Measurements from ENCODE around the gene IGFN1. TPM values are rescaled to one million over a fixed set of nuclear protein-coding genes. Genes with fewer than 3 reads are reported as not detected.

Gene IGFN1
- total and polyA plus RNA-seq, 9 of the 15 experiments (the other 6 are each of a cell fraction or from before 2014, with no cell fraction given) = 0.04 TPM; not detected in 8

GRCh38 chr1:201153474-201154388 is 36.9 kb upstream of the IGFN1 start (continued):
- no peak for TF ChIP-seq SAP30 (IDR thresholded peaks at IDR 0.05; ENCODE audit: borderline replicate concordance, insufficient read depth, low read depth, low read length, poor library complexity, severe bottlenecking)
- TF ChIP-seq, protein P1, sequence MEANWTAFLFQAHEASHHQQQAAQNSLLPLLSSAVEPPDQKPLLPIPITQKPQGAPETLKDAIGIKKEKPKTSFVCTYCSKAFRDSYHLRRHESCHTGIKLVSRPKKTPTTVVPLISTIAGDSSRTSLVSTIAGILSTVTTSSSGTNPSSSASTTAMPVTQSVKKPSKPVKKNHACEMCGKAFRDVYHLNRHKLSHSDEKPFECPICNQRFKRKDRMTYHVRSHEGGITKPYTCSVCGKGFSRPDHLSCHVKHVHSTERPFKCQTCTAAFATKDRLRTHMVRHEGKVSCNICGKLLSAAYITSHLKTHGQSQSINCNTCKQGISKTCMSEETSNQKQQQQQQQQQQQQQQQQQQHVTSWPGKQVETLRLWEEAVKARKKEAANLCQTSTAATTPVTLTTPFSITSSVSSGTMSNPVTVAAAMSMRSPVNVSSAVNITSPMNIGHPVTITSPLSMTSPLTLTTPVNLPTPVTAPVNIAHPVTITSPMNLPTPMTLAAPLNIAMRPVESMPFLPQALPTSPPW (CRISPR knock-in tag; IDR thresholded peaks at IDR 0.05) = peak; percentile 48
- TF ChIP-seq, protein P2, sequence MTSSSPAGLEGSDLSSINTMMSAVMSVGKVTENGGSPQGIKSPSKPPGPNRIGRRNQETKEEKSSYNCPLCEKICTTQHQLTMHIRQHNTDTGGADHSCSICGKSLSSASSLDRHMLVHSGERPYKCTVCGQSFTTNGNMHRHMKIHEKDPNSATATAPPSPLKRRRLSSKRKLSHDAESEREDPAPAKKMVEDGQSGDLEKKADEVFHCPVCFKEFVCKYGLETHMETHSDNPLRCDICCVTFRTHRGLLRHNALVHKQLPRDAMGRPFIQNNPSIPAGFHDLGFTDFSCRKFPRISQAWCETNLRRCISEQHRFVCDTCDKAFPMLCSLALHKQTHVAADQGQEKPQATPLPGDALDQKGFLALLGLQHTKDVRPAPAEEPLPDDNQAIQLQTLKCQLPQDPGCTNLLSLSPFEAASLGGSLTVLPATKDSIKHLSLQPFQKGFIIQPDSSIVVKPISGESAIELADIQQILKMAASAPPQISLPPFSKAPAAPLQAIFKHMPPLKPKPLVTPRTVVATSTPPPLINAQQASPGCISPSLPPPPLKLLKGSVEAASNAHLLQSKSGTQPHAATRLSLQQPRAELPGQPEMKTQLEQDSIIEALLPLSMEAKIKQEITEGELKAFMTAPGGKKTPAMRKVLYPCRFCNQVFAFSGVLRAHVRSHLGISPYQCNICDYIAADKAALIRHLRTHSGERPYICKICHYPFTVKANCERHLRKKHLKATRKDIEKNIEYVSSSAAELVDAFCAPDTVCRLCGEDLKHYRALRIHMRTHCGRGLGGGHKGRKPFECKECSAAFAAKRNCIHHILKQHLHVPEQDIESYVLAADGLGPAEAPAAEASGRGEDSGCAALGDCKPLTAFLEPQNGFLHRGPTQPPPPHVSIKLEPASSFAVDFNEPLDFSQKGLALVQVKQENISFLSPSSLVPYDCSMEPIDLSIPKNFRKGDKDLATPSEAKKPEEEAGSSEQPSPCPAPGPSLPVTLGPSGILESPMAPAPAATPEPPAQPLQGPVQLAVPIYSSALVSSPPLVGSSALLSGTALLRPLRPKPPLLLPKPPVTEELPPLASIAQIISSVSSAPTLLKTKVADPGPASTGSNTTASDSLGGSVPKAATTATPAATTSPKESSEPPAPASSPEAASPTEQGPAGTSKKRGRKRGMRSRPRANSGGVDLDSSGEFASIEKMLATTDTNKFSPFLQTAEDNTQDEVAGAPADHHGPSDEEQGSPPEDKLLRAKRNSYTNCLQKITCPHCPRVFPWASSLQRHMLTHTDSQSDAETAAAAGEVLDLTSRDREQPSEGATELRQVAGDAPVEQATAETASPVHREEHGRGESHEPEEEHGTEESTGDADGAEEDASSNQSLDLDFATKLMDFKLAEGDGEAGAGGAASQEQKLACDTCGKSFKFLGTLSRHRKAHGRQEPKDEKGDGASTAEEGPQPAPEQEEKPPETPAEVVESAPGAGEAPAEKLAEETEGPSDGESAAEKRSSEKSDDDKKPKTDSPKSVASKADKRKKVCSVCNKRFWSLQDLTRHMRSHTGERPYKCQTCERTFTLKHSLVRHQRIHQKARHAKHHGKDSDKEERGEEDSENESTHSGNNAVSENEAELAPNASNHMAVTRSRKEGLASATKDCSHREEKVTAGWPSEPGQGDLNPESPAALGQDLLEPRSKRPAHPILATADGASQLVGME (CRISPR knock-in tag; IDR thresholded peaks at IDR 0.05) = peak; percentile 37; the same call in 1 of the 2 replicates
- no peak for TF ChIP-seq ZBTB12 (CRISPR knock-in tag; IDR thresholded peaks at IDR 0.05)
- TF ChIP-seq ELF4 (CRISPR knock-in tag; IDR thresholded peaks at IDR 0.05) = no peak
- TF ChIP-seq ID3 (CRISPR knock-in tag; IDR thresholded peaks at IDR 0.05) = no peak
- TF ChIP-seq ID3 (tag; IDR thresholded peaks at IDR 0.05) = peak; percentile 87
- TF ChIP-seq TCF3 (CRISPR knock-in tag; IDR thresholded peaks at IDR 0.05) = peak; percentile 98
- peak; percentile 97 for TF ChIP-seq CBFA2T3 (IDR thresholded peaks at IDR 0.05)
- no peak; the same call in none of the 2 replicates for TF ChIP-seq FOSL1 (tag; conservative IDR thresholded peaks at IDR 0.05)
- peak in 1 of 2 experiments; percentile 10; a peak in 2 of 4 replicates for TF ChIP-seq FOXA3 (CRISPR knock-in tag; conservative IDR thresholded peaks at IDR 0.05 in 1 of 2, IDR thresholded peaks at IDR 0.05 in 1 of 2)
- no peak for TF ChIP-seq NCOA4 (IDR thresholded peaks at IDR 0.05; ENCODE audit: partially characterized antibody)
- peak; percentile 59; the same call in 1 of the 2 replicates for TF ChIP-seq ZNF583 (CRISPR knock-in tag; IDR thresholded peaks at IDR 0.05)
- TF ChIP-seq NR4A1 (CRISPR knock-in tag; IDR thresholded peaks at IDR 0.05) = no peak
- TF ChIP-seq NR4A1 (tag; IDR thresholded peaks at IDR 0.05) = peak; percentile 62; the same call in 1 of the 2 replicates
- peak; percentile 81 to 91 for TF ChIP-seq TRIM24 (IDR thresholded peaks at IDR 0.05)
- TF ChIP-seq ZNF347 (CRISPR knock-in tag; IDR thresholded peaks at IDR 0.05; ENCODE audit: low read depth) = no peak
- TF ChIP-seq ATF7 (IDR thresholded peaks at IDR 0.05) = peak; percentile 30

All from K562 (cell line).